Muscle layer of colon (tissue), 2 donors: Measurements from ENCODE around the gene CCDC188.

Experiments
- H3K27ac ChIP-seq: one replicate; pipeline ENCODE4 v1.7.0; 2013; ENCODE audit warnings: low read depth, mild to moderate bottlenecking, low read length, moderate library complexity
- H3K27me3 ChIP-seq, 2 donors: one replicate each; pipeline ENCODE4 v1.7.0; 2013; ENCODE audit warnings: low read length in 2 of 2, mild to moderate bottlenecking in 2 of 2; ENCODE audit not compliant: insufficient read depth in 2 of 2, control insufficient read depth in 1 of 2
- H3K36me3 ChIP-seq: one replicate; pipeline ENCODE4 v1.7.0; 2013; ENCODE audit warnings: mild to moderate bottlenecking, low read length; ENCODE audit not compliant: insufficient read depth
- H3K4me1 ChIP-seq: one replicate; pipeline ENCODE4 v1.7.0; 2013; ENCODE audit warnings: mild to moderate bottlenecking, low read length; ENCODE audit not compliant: insufficient read depth
- H3K4me3 ChIP-seq, 2 donors: one replicate each; pipeline ENCODE4 v1.7.0; 2013; ENCODE audit warnings: low read length in 2 of 2, low read depth in 1 of 2, mild to moderate bottlenecking in 1 of 2, moderate library complexity in 1 of 2
- H3K9ac ChIP-seq: one replicate; pipeline ENCODE4 v1.7.0; 2013; ENCODE audit warnings: low read length
- H3K9me3 ChIP-seq: one replicate; pipeline ENCODE4 v1.7.0; 2013; ENCODE audit warnings: mild to moderate bottlenecking, low read length
- donor health status: abdominal sarcoma.
- donor health status: Adenocarcinoma of cecum.

Gene CCDC188

GRCh38 chr22:20133930-20134549 lies 16.8 kb downstream of the CCDC188 start:
- Histone ChIP-seq H3K27ac (no peak overlapping the region), H3K4me3 (no peak overlapping the region), H3K36me3 (no peaks in the 10 kb centered on the region), H3K9me3 (no peaks in the 10 kb centered on the region), H3K9ac (no peak overlapping the region), H3K4me1 (peaks cover 60% of the 10 kb centered on the region), H3K27me3 (no peaks in the 10 kb centered on the region)

- Histone ChIP-seq H3K4me3 (peak overlapping the region; percentile 45 to 61), H3K27ac (peak overlapping the region; percentile 58), H3K27me3 (no peaks in the 10 kb centered on the region), H3K4me1 (peaks cover 51% of the 10 kb centered on the region), H3K36me3 (peaks cover 1% of the 10 kb centered on the region), H3K9ac (peak overlapping the region; percentile 58), H3K9me3 (no peaks in the 10 kb centered on the region)
Measured at GRCh38 chr22:20132686-20133246, 18.1 kb downstream of the CCDC188 start.

- Histone ChIP-seq H3K4me1 (peaks cover 44% of the 10 kb centered on the region), H3K36me3 (peaks cover 7% of the 10 kb centered on the region), H3K27ac (peak overlapping the region; percentile 58), H3K9ac (peak overlapping the region; percentile 58), H3K4me3 (peak overlapping the region; percentile 45 to 61), H3K27me3 (no peaks in the 10 kb centered on the region), H3K9me3 (no peaks in the 10 kb centered on the region)
Measured at GRCh38 chr22:20131859-20132685, 18.8 kb downstream of the CCDC188 start.

- peak within 1 kb of the TSS; percentile 94 for H3K27ac ChIP-seq
- H3K4me1 ChIP-seq = peaks cover 39% of the 10 kb centered on the region
- H3K36me3 ChIP-seq = peaks cover 7% of the 10 kb centered on the region
- H3K27me3 ChIP-seq = no peaks in the 10 kb centered on the region
- no peaks in the 10 kb centered on the region for H3K9me3 ChIP-seq
- peak within 1 kb of the TSS; percentile 58 for H3K9ac ChIP-seq
- peak within 1 kb of the TSS; percentile 61 to 77 for H3K4me3 ChIP-seq
Measured at GRCh38 chr22:20131597-20131858, 19.3 kb downstream of the CCDC188 start, which contains the start of gene ZDHHC8. ZDHHC8 (plus strand) TSS chr22:20131804; CDS start chr22:20131948, 144 bp downstream.

GRCh38 chr22:20130731-20131596 lies 19.9 kb downstream of the CCDC188 start:
- no peaks in the 10 kb centered on the region for H3K27me3 ChIP-seq
- H3K9me3 ChIP-seq = no peaks in the 10 kb centered on the region
- peaks cover 33% of the 10 kb centered on the region for H3K4me1 ChIP-seq
- no peak overlapping the region for H3K9ac ChIP-seq
- peaks cover 13% of the 10 kb centered on the region for H3K36me3 ChIP-seq
- peak overlapping the region; percentile 52 to 77 for H3K4me3 ChIP-seq
- H3K27ac ChIP-seq = peak overlapping the region; percentile 94

GRCh38 chr22:20130319-20130718 lies 20.5 kb downstream of the CCDC188 start:
- Histone ChIP-seq H3K4me3 (peak overlapping the region in 1 of 2 donors; percentile 18), H3K36me3 (peaks cover 19% of the 10 kb centered on the region), H3K9ac (no peak overlapping the region), H3K4me1 (peaks cover 28% of the 10 kb centered on the region), H3K9me3 (no peaks in the 10 kb centered on the region), H3K27me3 (no peaks in the 10 kb centered on the region), H3K27ac (peak overlapping the region; percentile 24)

- no peak overlapping the region for H3K27ac ChIP-seq
- H3K9ac ChIP-seq = no peak overlapping the region
- H3K4me1 ChIP-seq = peaks cover 23% of the 10 kb centered on the region
- H3K9me3 ChIP-seq = no peaks in the 10 kb centered on the region
- H3K27me3 ChIP-seq = no peaks in the 10 kb centered on the region
- H3K4me3 ChIP-seq = no peak overlapping the region
- peaks cover 23% of the 10 kb centered on the region for H3K36me3 ChIP-seq
Measured at GRCh38 chr22:20129747-20130014, 21.2 kb downstream of the CCDC188 start.

GRCh38 chr22:20128902-20129746 lies 21.7 kb downstream of the CCDC188 start:
- Histone ChIP-seq H3K27me3 (no peaks in the 10 kb centered on the region), H3K4me3 (no peak overlapping the region), H3K9ac (no peak overlapping the region), H3K27ac (no peak overlapping the region), H3K36me3 (peaks cover 28% of the 10 kb centered on the region), H3K9me3 (no peaks in the 10 kb centered on the region), H3K4me1 (peaks cover 17% of the 10 kb centered on the region)

GRCh38 chr22:20128619-20128901 lies 22.3 kb downstream of the CCDC188 start:
- H3K9ac ChIP-seq = no peak overlapping the region
- no peak overlapping the region for H3K27ac ChIP-seq
- H3K36me3 ChIP-seq = peaks cover 34% of the 10 kb centered on the region
- H3K4me3 ChIP-seq = no peak overlapping the region
- H3K9me3 ChIP-seq = no peaks in the 10 kb centered on the region
- peaks cover 12% of the 10 kb centered on the region for H3K4me1 ChIP-seq
- H3K27me3 ChIP-seq = no peaks in the 10 kb centered on the region

- H3K9me3 ChIP-seq = no peaks in the 10 kb centered on the region
- H3K36me3 ChIP-seq = peaks cover 35% of the 10 kb centered on the region
- no peak overlapping the region for H3K27ac ChIP-seq
- no peak overlapping the region for H3K9ac ChIP-seq
- no peak overlapping the region for H3K4me3 ChIP-seq
- peaks cover 7% of the 10 kb centered on the region for H3K4me1 ChIP-seq
- H3K27me3 ChIP-seq = no peaks in the 10 kb centered on the region
Measured at GRCh38 chr22:20127869-20128618, 22.8 kb downstream of the CCDC188 start.
